Inflammatory macrophage (primary cell): Measurements from ENCODE around the gene WLS.
A peak's percentile ranks its signal among the peaks of the same experiment; 100 is the strongest.
"Not testable (repeated sequence)": the region's sequence is repeated elsewhere in the genome, so short reads cannot be mapped to it uniquely, and the experiment has no call there.

Experiments used
- DNase-seq, 2 donors: peaks; one replicate each; pipeline ENCODE4 v3.0.0-alpha.2; 2020 to 2022
- total RNA-seq, 18 experiments: gene quantifications; one replicate each; lab custom pipeline; 2026; ENCODE audit warnings: mixed read lengths in 6 of 18, inconsistent platforms in 2 of 18; lab: John Stamatoyannopoulos, UW

Gene WLS
- total RNA-seq = 2.2 to 28.9 (median 9.4) reads per million in 18 experiments

- DNase-seq = peak; percentile 44 to 52
Observed at GRCh38 chr1:68232289-68233148, at the start of gene WLS. TSS of gene WLS (minus strand) at chr1:68232523. CDS start at chr1:68232299, 224 bp downstream.

DNA sequence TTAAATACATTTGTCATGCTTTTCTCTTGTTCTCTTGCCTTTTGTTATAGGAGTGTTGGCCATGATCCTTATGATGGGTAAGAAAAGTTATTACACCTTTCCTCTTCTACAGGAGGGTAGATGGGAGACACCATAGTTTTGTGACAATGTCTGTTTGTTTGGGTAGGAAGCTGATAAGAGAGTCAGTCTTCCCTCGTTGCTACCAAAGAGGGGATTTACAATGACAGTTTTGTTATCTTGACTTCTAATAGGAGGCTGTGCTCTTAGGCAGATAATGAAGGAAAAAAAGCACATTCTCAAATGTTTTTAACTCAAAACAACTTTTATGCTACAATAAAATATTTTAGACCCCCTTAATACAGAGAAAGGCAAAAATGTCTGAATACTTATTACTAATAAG lies 48.0 kb upstream of the WLS start:
- no peak for DNase-seq

GRCh38 chr1:68279846-68280245 lies 47.5 kb upstream of the WLS start:
- no peak for DNase-seq

- DNase-seq = peak; percentile 5 to 10
Observed at GRCh38 chr1:68278221-68278620, 45.9 kb upstream of the WLS start.

DNA sequence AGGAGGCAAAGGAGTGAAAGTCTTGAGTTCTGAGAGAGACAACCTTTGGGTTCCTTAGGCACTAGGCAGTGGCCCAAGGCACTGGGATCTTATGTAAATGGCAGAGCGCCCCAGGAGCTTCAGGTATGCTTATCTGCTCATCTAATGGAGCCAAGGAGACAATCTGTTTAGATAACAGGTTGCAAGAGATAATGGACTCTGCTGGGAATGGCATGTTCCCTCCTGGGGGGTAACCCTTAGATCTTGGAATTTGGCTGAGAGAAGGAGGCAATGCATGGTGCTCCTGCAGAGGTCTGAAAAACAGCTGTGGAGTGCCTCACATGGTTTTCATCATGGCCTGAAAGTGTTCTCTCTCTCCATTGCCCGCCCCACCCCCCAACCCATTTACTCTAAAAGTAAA lies 44.1 kb upstream of the WLS start:
- DNase-seq = no peak

GRCh38 chr1:68273530-68273929 lies 41.2 kb upstream of the WLS start:
- no peak for DNase-seq

- DNase-seq = peak; percentile 64 to 79
Observed at GRCh38 chr1:68271596-68271995, 39.3 kb upstream of the WLS start.

GRCh38 chr1:68270951-68271350 lies 38.6 kb upstream of the WLS start:
- DNase-seq = peak; percentile 59 to 90

DNA sequence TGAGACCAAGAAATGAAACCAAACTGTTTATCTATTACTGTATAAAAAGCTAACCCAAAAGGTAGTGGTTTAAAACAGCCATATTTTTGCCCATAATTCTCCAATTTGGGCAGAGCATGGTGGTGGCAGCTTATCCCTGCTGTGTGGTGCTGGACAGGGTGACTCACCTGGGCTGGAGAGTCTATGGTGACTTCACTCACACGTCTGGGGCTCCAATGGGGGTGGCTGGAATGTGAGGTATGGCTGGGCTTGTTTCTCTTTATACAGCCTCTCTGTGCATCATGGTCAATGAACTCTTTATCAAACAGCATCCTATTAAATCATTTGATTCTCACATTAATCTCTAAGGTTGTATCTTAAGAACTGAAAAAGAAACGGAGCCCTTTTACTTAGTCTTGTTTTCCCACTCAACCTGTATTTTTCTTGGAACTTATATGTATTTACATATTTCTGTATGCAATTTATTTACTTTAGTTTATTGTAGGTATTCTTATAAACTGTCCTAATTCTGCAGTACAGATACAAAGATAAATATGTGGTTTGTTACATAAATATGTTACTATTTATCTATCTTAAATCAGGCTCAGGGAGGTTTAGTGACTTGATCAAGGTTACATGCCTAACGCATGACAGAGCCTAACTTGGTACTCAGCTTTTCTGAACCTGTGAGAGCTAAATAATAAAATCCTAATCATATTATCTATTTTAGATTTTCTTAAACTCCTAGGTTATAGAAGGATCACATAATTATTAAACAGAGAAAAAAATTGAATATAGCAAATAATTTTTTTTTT lies 37.5 kb upstream of the WLS start:
- no peak for DNase-seq

GRCh38 chr1:68268896-68269483 lies 36.7 kb upstream of the WLS start:
- peak; percentile 41 to 42 for DNase-seq

DNA sequence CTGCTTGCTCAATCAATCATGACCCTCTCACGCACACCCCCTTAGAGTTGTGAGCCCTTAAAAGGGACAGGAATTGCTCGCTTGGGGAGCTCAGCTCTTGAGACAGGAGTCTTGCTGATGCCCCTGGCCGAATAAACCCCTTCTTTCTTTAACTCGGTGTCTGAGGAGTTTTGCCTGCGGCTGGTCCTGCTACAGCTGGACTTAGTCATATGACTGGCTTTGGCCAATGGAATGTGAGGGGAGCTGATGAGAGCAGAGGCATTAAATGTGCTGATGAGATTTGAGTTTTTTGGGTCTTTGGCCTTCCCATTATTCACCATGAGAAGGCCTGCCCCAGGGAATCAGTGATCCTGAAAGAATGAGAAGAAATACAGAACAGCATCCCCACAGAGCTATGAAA lies 24.5 kb upstream of the WLS start:
- not testable (repeated sequence) for DNase-seq

GRCh38 chr1:68255301-68255700 lies 23.0 kb upstream of the WLS start:
- peak; percentile 11 to 55 for DNase-seq

DNA sequence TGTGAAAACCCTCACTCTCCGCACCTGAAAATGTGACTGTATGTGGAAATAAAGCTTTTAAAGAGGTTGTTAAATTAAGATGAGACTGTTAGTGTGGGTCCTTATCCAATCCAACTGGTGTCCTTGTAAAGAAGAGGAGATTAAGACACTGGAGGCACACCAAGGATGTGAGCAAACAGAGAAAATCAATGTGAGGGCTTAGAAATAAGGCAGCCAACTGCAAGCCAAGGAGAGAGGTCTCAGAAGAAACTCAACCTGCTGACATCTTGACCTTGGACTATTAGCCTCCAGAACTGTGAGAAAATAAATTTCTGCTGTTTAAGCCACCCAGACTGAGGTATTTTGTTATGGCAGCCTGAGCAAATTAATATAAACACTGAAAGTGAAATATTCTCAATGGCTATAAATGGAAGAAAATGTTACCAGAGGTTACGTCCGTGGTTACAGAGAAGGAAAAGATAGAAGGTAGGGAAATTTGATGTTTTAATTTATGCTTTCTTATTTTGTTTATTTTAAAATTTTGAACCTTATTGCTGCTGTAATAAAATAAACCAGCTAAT lies 22.4 kb upstream of the WLS start:
- no peak for DNase-seq

GRCh38 chr1:68237040-68237439 lies 4.7 kb upstream of the WLS start:
- no peak for DNase-seq

GRCh38 chr1:68234094-68234493 lies 1.8 kb upstream of the WLS start:
- DNase-seq = no peak

DNA sequence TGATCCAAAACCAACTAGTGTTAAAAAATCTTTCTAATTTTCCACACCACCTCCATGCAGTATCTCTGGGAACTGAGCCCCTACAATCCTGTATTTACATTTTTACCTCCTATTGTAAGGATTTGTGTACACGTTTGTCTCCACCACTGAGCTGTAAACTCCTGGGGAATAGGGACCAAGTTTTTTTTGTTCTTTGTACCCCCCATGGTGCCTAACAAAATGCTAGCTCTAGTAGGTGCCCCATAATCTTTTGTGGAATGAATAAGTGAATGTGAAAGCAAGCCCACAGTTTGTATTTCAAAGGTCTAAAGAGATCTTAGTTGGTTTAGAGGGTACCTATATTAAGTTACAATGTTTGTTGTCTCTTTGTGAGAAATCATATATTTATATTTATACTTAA lies 879 bp upstream of the WLS start:
- DNase-seq = no peak

DNA sequence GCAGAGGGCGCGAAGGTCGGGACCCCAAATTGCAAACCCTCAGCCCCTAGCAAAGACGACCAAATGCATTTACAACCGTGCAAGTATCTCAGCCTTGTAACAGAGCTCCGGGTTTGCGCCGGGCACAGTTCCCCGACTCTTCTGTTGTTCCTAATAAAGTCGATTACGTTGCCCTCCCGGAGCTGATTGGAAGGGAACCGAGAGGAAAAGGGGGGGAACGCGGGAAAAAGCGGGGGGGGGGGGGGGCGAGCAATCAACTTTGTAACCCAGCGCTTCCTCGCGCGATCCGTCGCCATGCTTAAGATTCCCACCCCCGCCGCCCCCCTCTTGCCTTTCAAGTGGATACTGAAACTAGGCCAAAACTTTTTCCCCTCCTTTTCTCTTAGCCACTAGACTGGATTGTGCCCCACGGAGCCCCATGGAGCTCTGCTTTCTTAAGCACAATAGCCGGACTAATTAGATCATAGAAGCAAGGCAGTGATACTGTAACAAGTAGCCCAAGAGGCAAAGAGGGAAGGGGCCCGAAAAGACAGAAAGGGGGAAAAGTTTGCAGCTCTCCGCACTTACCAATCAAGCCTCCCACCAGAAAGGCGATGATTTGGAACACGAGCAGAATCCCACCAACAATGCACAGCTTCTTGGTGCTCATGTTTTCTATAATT lies 565 bp downstream of the WLS start:
- peak in 1 of 2 donors; percentile 22 for DNase-seq

GRCh38 chr1:68230901-68231626 lies 1.3 kb downstream of the WLS start:
- no peak for DNase-seq

- DNase-seq = no peak
Observed at GRCh38 chr1:68230484-68230802, 1.9 kb downstream of the WLS start.

DNA sequence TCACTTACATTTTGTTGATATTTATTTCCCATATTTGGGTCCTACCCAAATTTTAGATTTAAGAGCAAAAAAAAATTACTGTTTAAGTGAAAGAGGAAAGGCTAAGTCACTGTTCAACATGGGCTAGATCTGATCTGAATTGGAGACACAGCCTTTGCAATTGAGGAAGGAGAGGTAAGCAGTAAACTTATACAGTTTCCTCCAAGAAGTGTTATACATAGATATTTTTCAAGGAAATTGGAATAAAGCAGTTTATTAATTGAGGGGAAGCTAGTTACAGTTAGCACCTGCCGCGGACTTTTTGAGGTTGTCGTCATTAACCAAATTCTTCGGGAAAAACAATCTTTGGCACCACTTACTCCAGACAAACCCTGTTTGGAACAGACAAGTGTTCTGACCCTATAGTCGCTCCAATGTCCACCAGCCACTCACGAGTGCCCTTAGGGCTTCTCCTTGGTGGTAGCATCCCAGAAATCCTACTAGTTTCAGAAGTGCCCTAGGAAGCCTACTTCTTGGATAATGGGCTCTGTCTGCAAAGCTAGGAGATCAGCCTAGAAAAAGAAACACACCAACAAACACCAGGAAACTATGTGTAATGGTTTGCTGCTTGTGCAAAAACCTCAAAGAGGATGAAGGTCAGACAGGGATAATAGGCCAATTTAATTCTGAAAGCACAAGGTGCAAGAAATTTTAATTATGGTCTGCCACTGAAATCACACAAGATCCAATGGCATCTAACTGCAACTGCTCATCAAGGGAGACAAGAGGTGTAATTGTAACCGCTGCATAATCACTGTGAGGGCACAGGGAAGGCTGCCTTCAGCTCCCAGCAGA lies 2.5 kb downstream of the WLS start:
- DNase-seq = no peak

DNA sequence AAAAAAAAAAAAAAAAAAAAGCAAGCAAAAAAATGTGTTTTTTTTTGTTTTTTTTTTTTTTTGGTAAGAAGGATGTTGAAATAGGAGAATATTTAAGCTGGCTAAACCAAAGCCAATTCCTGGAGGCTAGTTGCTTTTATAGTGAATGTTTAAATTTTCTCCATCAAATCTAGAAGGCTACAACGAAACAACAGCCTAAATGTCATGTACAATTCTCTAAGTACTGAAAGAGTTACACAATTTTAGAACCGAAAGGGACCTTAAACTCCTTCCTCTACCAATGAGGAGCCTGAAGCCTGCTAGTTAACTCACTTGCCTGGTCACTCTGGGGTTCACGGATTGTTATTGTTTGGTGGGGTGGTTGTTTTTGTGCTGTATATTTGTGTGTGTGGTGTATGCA lies 3.5 kb downstream of the WLS start:
- DNase-seq = peak; percentile 20 to 24
